Vagina (tissue), 2 donors: ENCODE data around the gene GM2A. TPM values are rescaled to one million over a fixed set of nuclear protein-coding genes. Genes with fewer than 3 reads are reported as not detected.

ENCODE experiments used
- DNase-seq, 2 donors: peaks; one replicate each; pipeline ENCODE4 v3.0.0-alpha.2; 2017; ENCODE audit errors: extremely low spot score in 2 of 2
- H3K27ac ChIP-seq: fragments of 200-600 bp; sonication (generic); one replicate; pipeline ENCODE4 v1.5.1; 2019
- H3K27me3 ChIP-seq: fragments of 200-600 bp; sonication (generic); one replicate; pipeline ENCODE4 v1.5.1; 2019
- H3K36me3 ChIP-seq, 2 donors: fragments of 200-600 bp; sonication (generic); one replicate each; pipeline ENCODE4 v1.5.1; 2017 to 2019
- H3K4me1 ChIP-seq: fragments of 200-600 bp; sonication (generic); one replicate; pipeline ENCODE4 v1.5.1; 2019
- H3K4me3 ChIP-seq, 2 donors: fragments of 200-600 bp; sonication (generic); 1 replicate in 1 of 2; 2 replicates in 1 of 2; pipeline ENCODE4 v1.5.1; 2016 to 2019
- H3K9me3 ChIP-seq: fragments of 200-600 bp; sonication (generic); one replicate; pipeline ENCODE4 v1.5.1; 2019
- CTCF ChIP-seq, 3 experiments: fragments of 450-650 bp in 2 of 3; fragments of 200-600 bp in 1 of 3; sonication (generic) in 1 of 3; IDR thresholded peaks; one replicate each; pipeline ENCODE4 v1.5.1; 2017 to 2019; ENCODE audit warnings: antibody characterized with exemption in 3 of 3, mild to moderate bottlenecking in 2 of 3, moderate library complexity in 2 of 3
- POLR2A ChIP-seq, 2 donors: fragments of 450-650 bp; IDR thresholded peaks; one replicate each; pipeline ENCODE4 v1.6.1; 2017; ENCODE audit warnings: antibody characterized with exemption in 2 of 2, mild to moderate bottlenecking in 2 of 2, moderate library complexity in 2 of 2
- POLR2AphosphoS5 ChIP-seq, 2 donors: sonication (generic); formaldehyde crosslinking; IDR thresholded peaks; one replicate each; pipeline ENCODE4 v1.9.0; 2017; ENCODE audit warnings: antibody characterized with exemption in 2 of 2, mild to moderate bottlenecking in 2 of 2, low read depth in 1 of 2; ENCODE audit not compliant: insufficient read depth in 1 of 2
- intact Hi-C: fragments of 100-400 bp; cut with DNase I; formaldehyde crosslinking; loops from one replicate; pipeline ENCODE4 v1.15.1; 2023
- total RNA-seq: library from RNA; depleted of rRNA; stranded (reverse); fragments of >200 nt; gene quantifications from one replicate; pipeline ENCODE4 v1.2.3, GENCODE V29; 2016

GM2A gene
- total RNA-seq, 1 donor from 2014 or later = 71.7 TPM

- intact Hi-C loops = no loop called here
- no peaks in the 10 kb centered on the region for H3K9me3 ChIP-seq
- peaks cover 56% of the 10 kb centered on the region for H3K4me1 ChIP-seq
- H3K27me3 ChIP-seq = no peaks in the 10 kb centered on the region
- H3K36me3 ChIP-seq = no peaks in the 10 kb centered on the region
- peak in 1 of 2 donors; percentile 90 for DNase-seq
- TF ChIP-seq CTCF (IDR thresholded peaks at IDR 0.05) (no peak), POLR2A (IDR thresholded peaks at IDR 0.05) (peak in 1 of 2 donors; percentile 24), POLR2AphosphoS5 (IDR thresholded peaks at IDR 0.05; ENCODE audit: insufficient read depth in 1 of 2, low read depth in 1 of 2) (peak; percentile 30 to 53)
- H3K4me3 ChIP-seq = no peak overlapping the region
- peak overlapping the region; percentile 72 for H3K27ac ChIP-seq
Observed at GRCh38 chr5:151213803-151214613, 39.0 kb upstream of the GM2A start.

GRCh38 chr5:151214614-151215545, 38.1 kb upstream of the GM2A start:
- peak in 1 of 2 donors; percentile 71 for DNase-seq
- no peaks in the 10 kb centered on the region for H3K9me3 ChIP-seq
- no peaks in the 10 kb centered on the region for H3K27me3 ChIP-seq
- H3K36me3 ChIP-seq = no peaks in the 10 kb centered on the region
- peaks cover 52% of the 10 kb centered on the region for H3K4me1 ChIP-seq
- peak overlapping the region; percentile 72 for H3K27ac ChIP-seq
- H3K4me3 ChIP-seq = no peak overlapping the region
- intact Hi-C loops = no loop called here
- TF ChIP-seq POLR2A (IDR thresholded peaks at IDR 0.05) (no peak), CTCF (IDR thresholded peaks at IDR 0.05) (no peak), POLR2AphosphoS5 (IDR thresholded peaks at IDR 0.05; ENCODE audit: insufficient read depth in 1 of 2, low read depth in 1 of 2) (no peak)

- Histone ChIP-seq H3K4me1 (peaks cover 57% of the 10 kb centered on the region), H3K27ac (peak overlapping the region; percentile 72), H3K9me3 (no peaks in the 10 kb centered on the region), H3K4me3 (no peak overlapping the region), H3K27me3 (no peaks in the 10 kb centered on the region), H3K36me3 (no peaks in the 10 kb centered on the region)
- DNase-seq = no peak
- no peak for TF ChIP-seq POLR2AphosphoS5 (IDR thresholded peaks at IDR 0.05; ENCODE audit: insufficient read depth in 1 of 2, low read depth in 1 of 2)
- TF ChIP-seq POLR2A (IDR thresholded peaks at IDR 0.05) = no peak
- TF ChIP-seq CTCF (IDR thresholded peaks at IDR 0.05) = no peak
- intact Hi-C loops = no loop called here
Observed at GRCh38 chr5:151215546-151215880, 37.5 kb upstream of the GM2A start.

GRCh38 chr5:151216781-151217180, 36.2 kb upstream of the GM2A start:
- Histone ChIP-seq H3K27ac (no peak overlapping the region), H3K9me3 (no peaks in the 10 kb centered on the region), H3K4me1 (peaks cover 60% of the 10 kb centered on the region), H3K36me3 (no peaks in the 10 kb centered on the region), H3K4me3 (no peak overlapping the region), H3K27me3 (no peaks in the 10 kb centered on the region)
- no peak for DNase-seq
- intact Hi-C loops = no loop called here
- TF ChIP-seq POLR2A (IDR thresholded peaks at IDR 0.05) = no peak
- TF ChIP-seq CTCF (IDR thresholded peaks at IDR 0.05) = no peak
- TF ChIP-seq POLR2AphosphoS5 (IDR thresholded peaks at IDR 0.05; ENCODE audit: insufficient read depth in 1 of 2, low read depth in 1 of 2) = no peak
